Neuronal stem cell (in vitro differentiated cells): ENCODE measurements around the gene ZNF112.

ENCODE experiments used
- DNase-seq: peaks from one replicate; pipeline ENCODE4 v3.0.0-alpha.2; 2013; ENCODE audit warnings: low spot score
- H2AFZ ChIP-seq: one replicate; pipeline ENCODE4 v1.6.1; 2013; ENCODE audit warnings: mild to moderate bottlenecking, low read length, inconsistent platforms
- H2AK5ac ChIP-seq: 2 replicates; pipeline ENCODE4 v1.6.1; 2013; ENCODE audit warnings: low read depth, mild to moderate bottlenecking, inconsistent platforms, low read length, moderate library complexity, mixed read lengths
- H2BK120ac ChIP-seq: 2 replicates; pipeline ENCODE4 v1.6.1; 2013; ENCODE audit warnings: low read depth, mild to moderate bottlenecking, inconsistent platforms, low read length, moderate library complexity, mixed read lengths
- H2BK12ac ChIP-seq: one replicate; pipeline ENCODE4 v1.6.1; 2013; ENCODE audit warnings: low read length, inconsistent platforms
- H2BK15ac ChIP-seq: 2 replicates; pipeline ENCODE4 v1.6.1; 2013; ENCODE audit warnings: mild to moderate bottlenecking, low read length, inconsistent platforms, mixed read lengths
- H2BK5ac ChIP-seq: one replicate; pipeline ENCODE4 v1.6.1; 2013; ENCODE audit warnings: inconsistent platforms, mild to moderate bottlenecking, low read length, moderate library complexity
- H3K14ac ChIP-seq: one replicate; pipeline ENCODE4 v1.6.1; 2013; ENCODE audit warnings: low read length, inconsistent platforms
- H3K18ac ChIP-seq: 2 replicates; pipeline ENCODE4 v1.6.1; 2013; ENCODE audit warnings: low read length, inconsistent platforms
- H3K23ac ChIP-seq: 2 replicates; pipeline ENCODE4 v1.6.1; 2013; ENCODE audit warnings: low read depth, mild to moderate bottlenecking, mixed read lengths, low read length, inconsistent platforms; ENCODE audit not compliant: poor library complexity
- H3K27ac ChIP-seq: replicated peaks from 3 replicates; pipeline ENCODE4 v1.5.1; 2013; ENCODE audit warnings: low read length, inconsistent platforms
- H3K27me3 ChIP-seq, 3 experiments: 2 replicates each; pipeline ENCODE4 v1.6.1; 2013; ENCODE audit warnings: low read length in 3 of 3, mild to moderate bottlenecking in 2 of 3, inconsistent platforms in 1 of 3, low read depth in 1 of 3, mixed read lengths in 1 of 3, moderate library complexity in 1 of 3; ENCODE audit not compliant: control insufficient read depth in 3 of 3, insufficient read depth in 3 of 3
- H3K36me3 ChIP-seq, 2 donors: replicated peaks in 1 of 2; 2 replicates each; pipeline ENCODE4 v1.6.1; 2013; ENCODE audit warnings: low read length in 2 of 2; ENCODE audit not compliant: control insufficient read depth in 2 of 2, insufficient read depth in 2 of 2
- H3K4ac ChIP-seq: 2 replicates; pipeline ENCODE4 v1.6.1; 2013; ENCODE audit warnings: inconsistent platforms, mild to moderate bottlenecking, low read length, moderate library complexity
- H3K4me1 ChIP-seq, 2 donors: 1 replicate in 1 of 2; 2 replicates in 1 of 2; pipeline ENCODE4 v1.6.1; 2013; ENCODE audit warnings: low read length in 2 of 2, low read depth in 1 of 2; ENCODE audit not compliant: control insufficient read depth in 2 of 2, insufficient read depth in 1 of 2
- H3K4me2 ChIP-seq: one replicate; pipeline ENCODE4 v1.6.1; 2013; ENCODE audit warnings: mild to moderate bottlenecking, low read length, inconsistent platforms; ENCODE audit not compliant: insufficient read depth, poor library complexity, severe bottlenecking
- H3K4me3 ChIP-seq, 2 donors: 2 replicates each; pipeline ENCODE4 v1.5.1; 2013; ENCODE audit warnings: low read length in 2 of 2, mild to moderate bottlenecking in 2 of 2, inconsistent platforms in 1 of 2, moderate library complexity in 1 of 2
- H3K79me1 ChIP-seq: one replicate; pipeline ENCODE4 v1.6.1; 2013; ENCODE audit warnings: low read depth, mild to moderate bottlenecking, inconsistent platforms, low read length, moderate library complexity
- H3K9ac ChIP-seq: one replicate; pipeline ENCODE4 v1.6.1; 2013; ENCODE audit warnings: mild to moderate bottlenecking, low read depth, low read length, inconsistent platforms; ENCODE audit not compliant: poor library complexity
- H3K9me3 ChIP-seq, 2 donors: replicated peaks in 1 of 2; 2 replicates each; pipeline versions ENCODE3 to v1.6.1; 2013; ENCODE audit warnings: low read length in 2 of 2, mild to moderate bottlenecking in 2 of 2, inconsistent platforms in 1 of 2, low read depth in 1 of 2, mixed read lengths in 1 of 2, moderate library complexity in 1 of 2; ENCODE audit not compliant: control insufficient read depth in 2 of 2, insufficient read depth in 1 of 2
- H4K8ac ChIP-seq: one replicate; pipeline ENCODE4 v1.6.1; 2013; ENCODE audit warnings: low read depth, mild to moderate bottlenecking, inconsistent platforms, low read length, moderate library complexity
- H4K91ac ChIP-seq: one replicate; pipeline ENCODE4 v1.6.1; 2013; ENCODE audit warnings: low read length, low read depth, mild to moderate bottlenecking, inconsistent platforms; ENCODE audit not compliant: poor library complexity
- WGBS, 2 donors: extraction: QIAGEN DNeasy Blood & Tissue Kit; methylation state at CpG; one replicate each; pipeline ENCODE4 v1.1.7; 2013; ENCODE audit warnings: missing lambda C conversion rate in 2 of 2, mixed read lengths in 1 of 2; ENCODE audit not compliant: insufficient read length in 2 of 2, insufficient replicate concordance in 1 of 2; ENCODE audit errors: extremely low coverage in 2 of 2; 5-methylcytosine and 5-hydroxymethylcytosine counted together

Gene ZNF112

GRCh38 chr19:44332145-44332544 lies 24.3 kb downstream of the ZNF112 start:
- Histone ChIP-seq H3K14ac (no peak overlapping the region), H3K18ac (no peak overlapping the region), H2AK5ac (no peak overlapping the region), H3K36me3 (peaks cover 41 to 99% of the 10 kb centered on the region in 2 donors), H3K4me1 (no peaks in the 10 kb centered on the region), H3K4me3 (no peak overlapping the region), H3K9ac (no peak overlapping the region), H2AFZ (no peak overlapping the region), H2BK120ac (no peak overlapping the region), H3K4ac (no peak overlapping the region), H3K79me1 (no peaks in the 10 kb centered on the region), H2BK5ac (no peak overlapping the region), H3K27ac (no peak overlapping the region), H3K9me3 (peaks cover 40 to 97% of the 10 kb centered on the region in 2 donors), H3K23ac (no peak overlapping the region), H3K4me2 (no peak overlapping the region), H2BK15ac (no peak overlapping the region), H4K8ac (no peak overlapping the region), H4K91ac (no peak overlapping the region), H2BK12ac (no peak overlapping the region), H3K27me3 (no peaks in the 10 kb centered on the region)
- DNase-seq, result no peak
- WGBS, 2 donors, result no CpG with 5 or more reads among the region's 1 CpG

DNA sequence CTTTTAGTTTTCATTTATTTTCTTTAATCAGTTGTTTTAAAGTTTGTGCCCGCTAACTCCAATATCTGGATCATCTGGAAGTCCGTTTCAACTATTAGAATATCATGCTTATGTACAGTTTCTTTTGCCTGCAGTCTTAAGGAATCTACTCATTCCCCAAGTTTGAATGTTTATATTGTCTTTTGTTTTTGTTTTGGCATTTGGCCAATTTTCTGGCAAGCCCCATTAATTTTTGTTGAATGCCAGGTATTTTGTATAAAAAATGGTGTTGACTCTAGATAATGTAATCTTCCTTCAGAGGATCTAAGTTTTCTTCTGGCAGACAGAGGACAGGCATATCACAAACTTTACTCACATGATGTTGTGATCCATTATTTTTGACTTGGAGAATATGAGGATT lies 40.6 kb downstream of the ZNF112 start:
- H3K27me3 ChIP-seq, result no peaks in the 10 kb centered on the region
- no peak overlapping the region for H3K4ac ChIP-seq
- H3K23ac ChIP-seq, result no peak overlapping the region
- no peak overlapping the region for H2AFZ ChIP-seq
- no peak overlapping the region for H3K9ac ChIP-seq
- no CpG with 5 or more reads among the region's 2 CpGs for WGBS, 2 donors
- no peak for DNase-seq
- H3K14ac ChIP-seq, result no peak overlapping the region
- no peaks in the 10 kb centered on the region for H3K79me1 ChIP-seq
- H3K36me3 ChIP-seq, result no peaks in the 10 kb centered on the region
- no peak overlapping the region for H4K91ac ChIP-seq
- no peak overlapping the region for H3K4me3 ChIP-seq
- H2BK15ac ChIP-seq, result no peak overlapping the region
- no peak overlapping the region for H2BK5ac ChIP-seq
- no peaks in the 10 kb centered on the region for H3K4me1 ChIP-seq
- peaks cover 3 to 14% of the 10 kb centered on the region in 2 donors for H3K9me3 ChIP-seq
- no peak overlapping the region for H2AK5ac ChIP-seq
- H3K4me2 ChIP-seq, result no peak overlapping the region
- H4K8ac ChIP-seq, result no peak overlapping the region
- H3K27ac ChIP-seq, result no peak overlapping the region
- no peak overlapping the region for H3K18ac ChIP-seq
- H2BK12ac ChIP-seq, result no peak overlapping the region
- H2BK120ac ChIP-seq, result no peak overlapping the region

DNA sequence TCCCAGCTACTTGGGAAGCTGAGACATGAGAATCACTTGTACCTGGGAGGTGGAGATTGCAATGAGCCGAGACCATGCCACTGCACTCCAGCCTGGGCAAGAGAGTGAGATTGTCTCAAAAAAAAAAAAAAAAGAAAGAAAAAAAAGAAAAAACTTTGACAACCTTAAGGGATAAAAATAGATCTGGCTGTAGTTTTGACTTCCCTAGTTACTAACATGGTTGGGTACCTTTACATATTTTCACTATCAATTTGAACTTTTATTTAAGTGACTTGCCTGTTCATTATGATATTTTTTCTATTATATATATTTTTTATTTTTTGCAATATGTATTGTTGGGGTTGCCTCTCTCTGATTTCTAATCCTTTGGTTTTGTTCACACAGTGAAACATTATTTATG lies 43.2 kb downstream of the ZNF112 start:
- H3K27me3 ChIP-seq, result no peaks in the 10 kb centered on the region
- no peak overlapping the region for H3K27ac ChIP-seq
- no peak overlapping the region for H3K18ac ChIP-seq
- no peak overlapping the region for H2BK12ac ChIP-seq
- no peak overlapping the region for H2BK120ac ChIP-seq
- H3K4me1 ChIP-seq, result no peaks in the 10 kb centered on the region
- no peak overlapping the region for H2BK15ac ChIP-seq
- no peak overlapping the region for H3K9ac ChIP-seq
- H2BK5ac ChIP-seq, result no peak overlapping the region
- no peak overlapping the region for H4K8ac ChIP-seq
- no peak overlapping the region for H3K14ac ChIP-seq
- H2AFZ ChIP-seq, result no peak overlapping the region
- no CpG with 5 or more reads among the region's 1 CpG for WGBS, 2 donors
- H3K4ac ChIP-seq, result no peak overlapping the region
- no peak overlapping the region for H4K91ac ChIP-seq
- no peak overlapping the region for H3K23ac ChIP-seq
- H3K9me3 ChIP-seq, result peaks cover 0 to 7% of the 10 kb centered on the region in 2 donors
- H3K36me3 ChIP-seq, result no peaks in the 10 kb centered on the region
- H3K79me1 ChIP-seq, result no peaks in the 10 kb centered on the region
- H2AK5ac ChIP-seq, result no peak overlapping the region
- H3K4me2 ChIP-seq, result no peak overlapping the region
- H3K4me3 ChIP-seq, result no peak overlapping the region
- no peak for DNase-seq

- peaks cover 0 to 2% of the 10 kb centered on the region in 2 donors for H3K36me3 ChIP-seq
- no peak overlapping the region for H3K23ac ChIP-seq
- peaks cover 0 to 5% of the 10 kb centered on the region in 2 donors for H3K9me3 ChIP-seq
- no peak overlapping the region for H3K4me3 ChIP-seq
- no peak overlapping the region for H2BK120ac ChIP-seq
- H3K14ac ChIP-seq, result no peak overlapping the region
- H2BK5ac ChIP-seq, result no peak overlapping the region
- no peak for DNase-seq
- H3K9ac ChIP-seq, result no peak overlapping the region
- WGBS, 2 donors, result no CpG with 5 or more reads among the region's 3 CpGs
- no peak overlapping the region for H4K8ac ChIP-seq
- no peaks in the 10 kb centered on the region for H3K27me3 ChIP-seq
- no peak overlapping the region for H2BK15ac ChIP-seq
- H3K4ac ChIP-seq, result no peak overlapping the region
- H3K4me2 ChIP-seq, result no peak overlapping the region
- H3K4me1 ChIP-seq, result peaks cover 1 to 6% of the 10 kb centered on the region in 2 donors
- H2AK5ac ChIP-seq, result no peak overlapping the region
- H3K18ac ChIP-seq, result no peak overlapping the region
- no peak overlapping the region for H2BK12ac ChIP-seq
- H3K79me1 ChIP-seq, result no peaks in the 10 kb centered on the region
- H2AFZ ChIP-seq, result no peak overlapping the region
- H3K27ac ChIP-seq, result no peak overlapping the region
- no peak overlapping the region for H4K91ac ChIP-seq
These were observed 48.5 kb downstream of the ZNF112 start for GRCh38 chr19:44308011-44308410.
